Activated CD4-positive, alpha-beta T cell treated with anti-CD3 and anti-CD28 coated beads for 24 hours (primary cell): ENCODE results near the gene GTPBP4.
"Not testable (repeated sequence)": the region's sequence is repeated elsewhere in the genome, so short reads cannot be mapped to it uniquely, and the experiment has no call there.

ENCODE experiments used
- DNase-seq, 2 donors: peaks; one replicate each; pipeline ENCODE4 v3.0.0-alpha.2; 2020; ENCODE audit warnings: low read depth in 2 of 2

GTPBP4 gene

DNA sequence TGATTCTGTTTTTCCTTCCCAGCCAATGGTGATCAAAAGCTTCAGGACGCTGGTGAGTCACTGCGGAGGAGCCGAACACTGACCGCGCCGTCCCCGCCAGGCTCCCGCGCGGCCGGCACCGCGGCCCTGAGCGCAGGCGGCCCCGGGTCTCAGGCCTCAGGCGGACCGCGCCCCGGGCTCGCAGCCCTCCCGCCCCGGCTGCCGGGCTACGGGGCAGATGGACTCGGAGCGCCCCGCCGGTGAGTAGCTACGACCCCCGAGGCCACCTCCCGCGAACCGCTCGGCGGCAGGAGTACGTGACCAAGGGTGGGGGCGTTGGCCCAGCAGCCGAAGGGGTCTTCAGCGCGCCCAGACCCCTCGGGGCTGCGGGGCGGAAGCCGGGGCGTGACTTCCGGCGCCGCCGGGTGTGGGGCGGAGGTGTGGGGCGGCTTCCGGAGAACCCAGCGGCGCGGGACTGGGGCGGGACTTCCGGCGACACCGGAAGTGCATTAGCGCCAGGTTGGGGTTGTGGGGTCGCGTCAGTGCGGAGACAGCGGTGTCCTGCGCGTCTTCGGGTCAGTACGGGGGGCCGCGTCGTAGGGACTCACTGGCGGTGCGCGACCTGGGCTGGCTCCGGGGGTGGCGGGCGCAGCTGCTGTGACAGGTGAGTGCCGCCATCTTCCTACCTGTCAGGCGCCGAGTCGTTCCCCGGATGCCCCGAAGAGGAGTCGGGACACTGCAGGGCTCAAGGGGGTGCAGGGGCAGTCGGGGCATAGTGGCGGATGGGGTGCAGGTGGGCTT, 68.3 kb downstream of the GTPBP4 start, which contains the start of gene WDR37:
TSS of gene WDR37 (plus strand) at position 60 of the 780 bp plus-strand sequence. CDS start 15,771 bp downstream, outside the sequence.
- peak; percentile 78 to 82 for DNase-seq

GRCh38 chr10:1057106-1057657, 68.9 kb downstream of the GTPBP4 start:
- no peak for DNase-seq

DNA sequence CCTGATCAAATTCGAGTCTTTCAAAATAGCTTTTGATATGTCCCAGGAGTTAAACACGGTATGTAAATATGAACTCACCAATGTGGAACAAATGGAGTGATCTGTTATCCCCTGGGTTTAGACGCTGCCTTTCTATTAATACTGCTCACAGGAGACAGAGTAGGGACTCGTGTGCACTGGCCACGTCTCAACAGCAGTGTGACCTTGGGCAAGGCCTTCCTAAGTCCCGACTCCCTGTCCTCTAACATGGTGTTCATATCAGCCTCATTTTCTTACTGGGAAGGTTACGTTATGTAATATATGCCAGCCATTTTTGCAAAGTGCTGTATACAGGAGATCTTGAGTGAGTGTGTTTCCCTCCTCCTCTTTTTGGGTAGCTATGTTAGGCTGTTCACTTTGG, 69.8 kb downstream of the GTPBP4 start:
- DNase-seq = no peak

DNA sequence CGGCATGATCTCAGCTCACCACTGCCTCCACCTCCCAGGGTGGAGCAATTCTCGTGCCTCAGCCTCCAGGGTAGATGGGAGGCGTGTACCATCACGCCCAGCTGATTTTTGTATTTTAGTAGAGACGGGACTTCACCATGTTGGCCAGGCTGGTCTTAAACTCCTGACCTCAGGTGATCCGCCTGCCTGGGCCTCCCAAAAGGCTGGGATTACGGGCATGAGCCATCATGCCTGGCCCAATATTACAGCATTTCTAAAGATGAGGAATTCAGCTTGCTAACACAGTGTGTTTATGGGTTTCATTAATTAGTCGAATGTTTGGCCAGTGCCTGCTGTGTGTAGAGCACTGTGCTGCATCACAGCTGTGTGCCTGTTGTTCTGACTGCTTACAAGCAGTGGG, 71.7 kb downstream of the GTPBP4 start:
- DNase-seq = no peak

GRCh38 chr10:1061930-1062774, 73.9 kb downstream of the GTPBP4 start:
- no peak for DNase-seq

DNA sequence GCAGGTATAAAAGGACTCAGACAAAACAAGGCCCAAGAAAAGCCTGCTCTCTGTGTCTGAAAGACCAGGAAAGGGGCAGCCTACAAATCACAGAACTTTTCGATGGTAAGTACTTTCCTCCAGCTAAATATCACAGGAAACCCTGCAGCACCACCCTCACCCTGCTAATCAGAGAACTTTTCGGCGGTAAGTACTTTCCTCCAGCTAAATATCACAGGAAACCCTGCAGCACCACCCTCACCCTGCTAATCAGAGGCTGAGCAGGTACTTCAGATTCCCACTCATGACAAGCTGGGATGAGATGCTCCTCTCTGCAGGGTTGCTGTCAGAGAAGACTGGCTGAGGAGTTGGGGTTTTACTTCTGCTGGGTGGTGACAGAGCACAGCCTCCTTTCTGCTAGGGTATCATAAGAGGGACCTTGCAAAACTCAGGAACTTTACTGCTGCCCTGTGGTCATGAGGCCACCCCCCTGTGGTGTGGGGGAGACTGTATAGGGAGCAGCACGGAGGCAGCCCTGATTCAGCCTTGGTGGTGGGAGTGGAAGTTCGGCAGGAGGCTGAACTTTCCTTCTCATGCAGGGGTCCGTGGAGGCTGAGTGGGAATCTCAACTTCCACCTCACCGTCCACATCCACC, 75.1 kb downstream of the GTPBP4 start:
- DNase-seq = no peak

- DNase-seq = no peak
Measured at GRCh38 chr10:1064964-1065247, 76.7 kb downstream of the GTPBP4 start.

DNA sequence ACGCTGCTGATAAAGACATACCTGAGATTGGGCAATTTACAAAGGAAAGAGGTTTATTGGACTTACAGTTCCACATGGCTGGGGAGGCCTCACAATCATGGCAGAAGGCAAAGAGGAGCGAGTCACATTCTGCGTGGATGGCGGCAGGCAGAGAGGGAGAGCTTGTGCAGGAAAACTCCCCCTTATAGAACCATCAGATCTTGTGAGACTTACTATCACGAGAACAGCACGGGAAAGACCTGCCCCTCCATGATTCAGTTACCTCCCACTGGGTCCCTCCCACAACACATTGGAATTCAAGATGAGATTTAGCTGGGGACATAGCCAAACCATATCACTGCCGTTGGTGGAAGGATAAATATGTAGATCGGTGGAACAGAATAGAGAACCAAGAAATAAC, 78.5 kb downstream of the GTPBP4 start:
- not testable (repeated sequence) for DNase-seq

GRCh38 chr10:1068380-1069361, 80.4 kb downstream of the GTPBP4 start:
- no peak for DNase-seq
